Activated naive CD4-positive, alpha-beta T cell treated with anti-CD3 and anti-CD28 coated beads, Interleukin-2, amount 50 U/mL, for 24 hours (primary cell): ENCODE results near the gene TNFRSF12A.

Source experiments
- H3K27ac Mint-ChIP-seq: one replicate; pipeline ENCODE4 v1.8.0; 2021; ENCODE audit warnings: mild to moderate bottlenecking, mixed read lengths
- H3K27me3 Mint-ChIP-seq: one replicate; pipeline ENCODE4 v1.8.0; 2021; ENCODE audit warnings: mixed read lengths
- H3K36me3 Mint-ChIP-seq: one replicate; pipeline ENCODE4 v1.8.0; 2021; ENCODE audit warnings: mixed read lengths
- H3K4me1 Mint-ChIP-seq: one replicate; pipeline ENCODE4 v1.8.0; 2021; ENCODE audit warnings: mixed read lengths
- H3K4me3 Mint-ChIP-seq: one replicate; pipeline ENCODE4 v1.8.0; 2021; ENCODE audit warnings: mild to moderate bottlenecking, mixed read lengths
- H3K9me3 Mint-ChIP-seq: one replicate; pipeline ENCODE4 v1.8.0; 2021; ENCODE audit warnings: mixed read lengths

Gene TNFRSF12A

DNA sequence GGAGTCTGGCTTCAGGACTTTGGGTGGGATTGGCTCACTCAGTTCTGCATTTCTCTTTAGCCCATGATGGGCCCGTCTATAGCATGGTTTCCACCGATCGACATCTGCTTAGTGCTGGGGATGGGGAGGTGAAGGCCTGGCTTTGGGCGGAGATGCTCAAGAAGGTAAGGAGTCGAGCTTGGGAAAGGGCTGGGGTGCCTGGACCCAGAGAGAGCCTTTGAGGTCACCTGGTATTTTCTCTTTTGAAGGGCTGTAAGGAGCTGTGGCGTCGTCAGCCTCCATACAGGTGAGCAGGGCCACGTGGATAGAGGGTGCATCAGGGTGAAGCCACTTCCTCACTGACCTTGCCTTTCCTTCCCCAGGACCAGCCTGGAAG, 5.8 kb downstream of the TNFRSF12A start:
- H3K4me3 Mint-ChIP-seq = no peak overlapping the region

DNA sequence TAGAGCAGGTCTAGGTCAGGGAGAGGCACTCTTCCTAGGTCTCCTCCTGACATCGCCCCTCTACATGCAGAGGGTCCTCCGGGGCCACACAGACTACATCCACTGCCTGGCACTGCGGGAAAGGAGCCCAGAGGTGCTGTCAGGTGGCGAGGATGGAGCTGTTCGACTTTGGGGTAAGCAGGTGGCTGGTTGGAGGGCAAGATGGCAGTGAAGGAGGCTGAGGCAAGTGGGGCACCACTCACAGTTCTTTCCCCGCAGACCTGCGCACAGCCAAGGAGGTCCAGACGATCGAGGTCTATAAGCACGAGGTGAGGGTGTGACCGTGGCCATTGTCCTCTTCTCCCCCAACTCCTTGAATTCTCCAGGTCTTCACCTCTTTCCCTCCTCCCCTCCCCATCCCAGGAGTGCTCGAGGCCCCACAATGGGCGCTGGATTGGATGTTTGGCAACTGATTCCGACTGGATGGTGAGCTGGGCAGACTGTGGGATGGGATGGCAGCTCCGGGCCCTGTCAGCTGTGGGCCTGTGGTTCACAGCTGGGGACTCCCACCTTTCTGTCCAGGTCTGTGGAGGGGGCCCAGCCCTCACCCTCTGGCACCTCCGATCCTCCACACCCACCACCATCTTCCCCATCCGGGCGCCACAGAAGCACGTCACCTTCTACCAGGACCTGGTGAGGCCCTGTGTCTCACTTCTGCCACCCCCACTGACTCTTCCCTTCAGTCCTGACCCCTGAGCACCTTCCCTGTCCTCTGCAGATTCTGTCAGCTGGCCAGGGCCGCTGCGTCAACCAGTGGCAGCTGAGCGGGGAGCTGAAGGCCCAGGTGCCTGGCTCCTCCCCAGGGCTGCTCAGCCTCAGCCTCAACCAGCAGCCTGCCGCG, 6.7 kb downstream of the TNFRSF12A start:
- Mint-ChIP-seq H3K4me3 (no peak overlapping the region), H3K27me3 (peaks cover 12% of the 10 kb centered on the region), H3K9me3 (no peaks in the 10 kb centered on the region), H3K27ac (no peak overlapping the region), H3K36me3 (peaks cover 3% of the 10 kb centered on the region), H3K4me1 (peaks cover 40% of the 10 kb centered on the region)

More for the DNA sequence above, 5.8 kb downstream of the TNFRSF12A start:
- peaks cover 3% of the 10 kb centered on the region for H3K36me3 Mint-ChIP-seq
- H3K9me3 Mint-ChIP-seq = no peaks in the 10 kb centered on the region
- H3K27me3 Mint-ChIP-seq = peaks cover 9% of the 10 kb centered on the region
- no peak overlapping the region for H3K27ac Mint-ChIP-seq
- peaks cover 48% of the 10 kb centered on the region for H3K4me1 Mint-ChIP-seq

DNA sequence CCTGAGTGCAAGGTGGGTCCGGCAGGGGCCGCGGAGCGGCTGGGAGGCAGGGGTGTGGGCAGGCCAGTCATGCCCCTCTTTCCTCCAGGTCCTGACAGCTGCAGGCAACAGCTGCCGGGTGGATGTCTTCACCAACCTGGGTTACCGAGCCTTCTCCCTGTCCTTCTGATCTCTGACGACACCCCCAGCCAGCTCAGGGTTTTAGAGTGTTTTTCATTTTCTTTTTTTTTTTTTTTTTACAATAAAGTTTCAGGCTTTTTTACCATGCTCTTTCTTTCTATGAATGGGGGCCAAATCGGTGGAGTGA, 7.3 kb downstream of the TNFRSF12A start:
- Mint-ChIP-seq H3K4me3 (no peak overlapping the region), H3K36me3 (peaks cover 3% of the 10 kb centered on the region), H3K9me3 (no peaks in the 10 kb centered on the region), H3K27ac (no peak overlapping the region), H3K27me3 (peaks cover 15% of the 10 kb centered on the region), H3K4me1 (peaks cover 34% of the 10 kb centered on the region)

DNA sequence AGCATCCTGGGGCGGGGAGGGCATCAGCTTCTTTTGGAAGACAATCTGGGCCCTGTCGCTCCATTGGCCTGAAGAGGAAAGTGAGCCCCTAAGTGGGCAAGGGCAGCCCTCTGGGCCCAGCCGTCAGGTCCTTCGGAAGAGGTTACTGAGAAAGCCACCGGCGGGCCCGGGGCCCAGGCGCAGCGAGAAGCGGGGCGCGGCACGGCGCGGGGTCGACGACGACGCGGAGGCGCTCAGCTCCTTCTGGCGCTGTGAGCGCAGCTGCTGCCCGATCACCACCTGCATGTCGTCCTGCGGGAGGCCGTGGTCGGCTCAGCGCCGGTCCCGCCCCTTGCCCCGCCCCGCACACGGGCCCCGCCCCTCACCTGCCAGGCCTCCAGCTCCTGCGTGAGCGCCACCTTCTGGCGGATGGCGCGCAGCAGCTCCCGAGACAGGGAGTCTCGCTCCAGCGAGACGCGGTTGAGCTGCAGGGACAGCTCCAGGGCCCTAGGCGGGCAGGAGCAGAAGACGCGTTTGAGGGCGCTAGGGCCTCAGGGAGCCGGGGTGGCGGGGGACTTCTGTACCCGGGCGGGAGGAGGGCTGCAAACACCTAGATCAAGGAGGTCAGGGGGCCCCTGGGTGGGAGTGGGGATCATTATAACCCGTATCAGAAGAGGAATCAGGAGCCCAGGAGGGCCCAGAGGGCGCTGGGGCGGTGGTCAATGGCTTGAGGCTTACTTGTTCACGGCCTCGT, 8.0 kb downstream of the TNFRSF12A start:
- Mint-ChIP-seq H3K27me3 (peaks cover 21% of the 10 kb centered on the region), H3K4me3 (peak overlapping the region; percentile 65), H3K4me1 (peaks cover 27% of the 10 kb centered on the region), H3K36me3 (peaks cover 3% of the 10 kb centered on the region), H3K9me3 (no peaks in the 10 kb centered on the region), H3K27ac (no peak overlapping the region)

DNA sequence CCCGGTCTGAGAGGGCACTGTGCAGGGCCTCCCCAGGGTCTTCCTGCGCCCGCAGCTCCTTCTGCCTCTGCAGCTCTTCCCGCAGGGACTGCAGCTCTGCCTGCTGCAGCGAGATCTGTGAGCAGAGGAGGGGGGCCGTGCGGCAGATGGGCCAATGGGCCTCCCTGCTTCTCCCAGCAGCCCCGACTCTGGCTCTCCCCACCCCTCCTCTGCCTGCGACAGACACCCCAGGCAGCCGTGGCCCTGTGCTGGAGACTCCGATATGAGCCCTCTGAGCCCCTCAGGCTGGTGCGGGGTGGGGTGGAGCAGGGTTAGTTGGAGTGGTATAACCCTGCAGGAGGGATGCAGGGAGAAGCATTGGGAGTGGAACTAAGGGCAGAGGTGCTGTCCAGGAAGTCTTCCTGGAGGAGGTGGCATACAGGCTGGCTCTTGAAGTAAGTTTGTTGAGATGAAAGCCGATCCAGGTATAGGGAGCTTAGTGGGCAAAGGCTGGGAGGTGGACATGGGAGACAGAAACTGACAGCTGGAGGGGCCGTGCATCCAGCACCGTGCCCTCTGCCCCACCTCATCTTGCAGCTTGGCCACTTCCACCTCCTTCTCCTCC, 8.7 kb downstream of the TNFRSF12A start:
- H3K27me3 Mint-ChIP-seq = peaks cover 26% of the 10 kb centered on the region
- H3K36me3 Mint-ChIP-seq = peaks cover 3% of the 10 kb centered on the region
- no peaks in the 10 kb centered on the region for H3K9me3 Mint-ChIP-seq
- peak overlapping the region; percentile 46 for H3K27ac Mint-ChIP-seq
- peaks cover 24% of the 10 kb centered on the region for H3K4me1 Mint-ChIP-seq
- peak overlapping the region; percentile 58 for H3K4me3 Mint-ChIP-seq

DNA sequence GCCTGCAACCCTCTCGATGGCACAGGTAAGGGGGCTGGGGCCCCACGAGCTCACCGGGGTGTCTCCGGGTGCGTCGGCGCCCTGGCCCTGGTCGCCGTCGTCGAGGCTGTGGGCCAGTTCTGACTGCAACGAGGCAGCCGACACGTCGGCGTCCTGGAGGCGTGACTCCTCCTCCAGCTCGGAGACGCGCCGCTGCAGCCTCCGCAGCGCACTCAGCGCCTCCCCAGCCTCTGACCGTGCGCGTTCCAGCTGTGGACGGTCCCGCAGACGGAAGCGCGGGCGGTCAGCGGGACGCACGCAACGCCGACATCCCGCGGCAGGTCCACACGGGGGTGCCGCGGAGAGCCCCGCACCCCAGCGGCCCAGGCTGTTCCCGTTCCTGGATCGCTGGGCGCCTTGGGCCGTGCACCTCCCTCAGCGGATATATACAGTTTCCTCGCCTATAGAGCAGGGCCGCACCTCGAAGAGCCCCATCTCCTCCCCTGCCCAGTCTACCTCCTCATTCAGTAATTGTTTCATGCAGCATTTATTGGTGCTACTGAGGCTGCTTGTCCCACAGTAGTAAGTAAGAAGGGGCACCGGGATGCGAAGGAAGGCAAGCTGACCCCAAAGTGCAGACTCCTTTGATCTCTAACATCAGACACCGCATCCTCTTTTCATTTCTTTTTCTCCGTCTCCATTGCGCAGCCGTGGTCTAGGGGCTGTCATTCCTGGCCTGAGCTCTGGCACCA, 9.5 kb downstream of the TNFRSF12A start:
- peaks cover 2% of the 10 kb centered on the region for H3K36me3 Mint-ChIP-seq
- H3K4me3 Mint-ChIP-seq = peak overlapping the region; percentile 58
- peaks cover 30% of the 10 kb centered on the region for H3K27me3 Mint-ChIP-seq
- H3K27ac Mint-ChIP-seq = no peak overlapping the region
- peaks cover 18% of the 10 kb centered on the region for H3K4me1 Mint-ChIP-seq
- no peaks in the 10 kb centered on the region for H3K9me3 Mint-ChIP-seq

DNA sequence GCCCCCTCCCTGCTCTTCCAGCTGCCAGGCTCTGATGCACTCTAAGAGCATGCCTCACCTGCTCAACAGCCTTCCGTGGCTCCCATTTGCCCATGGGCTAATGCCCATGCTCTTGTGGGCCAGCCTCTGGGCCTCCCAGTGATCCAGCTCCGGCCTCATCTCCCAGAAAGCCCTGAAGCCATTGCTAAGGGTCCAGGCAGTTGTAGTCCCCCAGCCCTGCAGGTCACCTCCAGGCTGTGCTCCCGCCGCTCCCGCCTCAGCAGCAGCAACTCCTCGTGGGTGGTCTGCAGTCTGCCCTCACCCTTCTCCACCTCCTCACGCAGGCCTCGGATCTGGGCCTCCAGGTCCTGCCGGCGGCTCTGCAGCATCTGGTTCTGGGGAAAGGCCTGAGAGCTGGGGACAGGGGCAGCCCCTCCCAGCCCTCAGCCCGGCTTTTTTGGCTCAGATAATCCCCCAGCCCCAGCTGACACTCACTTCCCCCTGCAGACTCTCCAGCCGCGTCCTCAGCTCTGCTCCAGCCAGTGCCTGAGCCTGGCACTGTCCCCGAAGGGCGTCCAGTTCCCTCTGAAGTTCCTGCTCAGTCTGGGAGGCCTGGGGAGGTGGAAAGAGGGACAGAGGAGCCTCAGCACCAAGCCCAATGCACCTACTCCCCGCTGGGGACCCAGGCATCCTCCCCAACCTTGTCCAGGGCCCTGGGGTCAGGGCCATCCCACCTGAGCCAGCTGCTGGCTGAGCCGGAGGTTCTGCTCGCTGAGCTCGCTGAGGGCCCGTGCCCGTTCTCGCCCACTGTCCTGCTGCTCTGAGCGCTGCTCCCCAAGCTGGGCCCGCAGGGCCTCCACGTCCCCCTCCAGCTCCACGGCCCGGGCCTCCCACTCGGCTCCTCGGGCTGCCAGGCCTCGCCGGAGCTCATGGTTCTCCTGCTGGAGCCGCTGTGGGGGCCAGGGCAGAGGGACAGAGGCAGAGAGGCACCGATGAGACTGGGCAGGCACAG, 10.3 kb downstream of the TNFRSF12A start:
- peaks cover 13% of the 10 kb centered on the region for H3K4me1 Mint-ChIP-seq
- H3K9me3 Mint-ChIP-seq = no peaks in the 10 kb centered on the region
- no peak overlapping the region for H3K27ac Mint-ChIP-seq
- H3K36me3 Mint-ChIP-seq = peaks cover 2% of the 10 kb centered on the region
- H3K4me3 Mint-ChIP-seq = peak overlapping the region; percentile 53
- H3K27me3 Mint-ChIP-seq = peaks cover 34% of the 10 kb centered on the region

DNA sequence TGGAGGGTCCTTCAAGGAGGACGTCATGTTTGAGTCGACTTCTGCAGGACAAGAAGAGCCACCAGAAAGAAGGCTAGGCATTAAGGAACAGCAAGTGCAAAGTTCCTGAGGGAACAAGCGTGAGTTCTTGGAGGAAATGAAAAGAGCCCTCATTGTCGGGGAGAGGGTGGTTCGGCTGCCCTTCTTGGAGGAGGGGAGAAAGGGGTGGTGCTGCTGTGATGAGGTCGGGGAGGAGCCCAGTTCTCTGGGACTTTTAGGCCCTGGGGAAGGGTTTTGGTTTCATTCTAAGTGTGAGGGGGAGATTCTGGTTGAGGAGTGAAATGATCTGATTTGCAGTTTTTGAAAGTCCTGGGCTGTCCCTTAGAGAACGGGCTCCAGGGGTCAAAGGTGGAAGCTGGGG, 12.5 kb downstream of the TNFRSF12A start:
- Mint-ChIP-seq H3K9me3 (no peaks in the 10 kb centered on the region), H3K27ac (no peak overlapping the region), H3K36me3 (peaks cover 2% of the 10 kb centered on the region), H3K4me3 (no peak overlapping the region), H3K27me3 (peaks cover 44% of the 10 kb centered on the region), H3K4me1 (peaks cover 21% of the 10 kb centered on the region)

DNA sequence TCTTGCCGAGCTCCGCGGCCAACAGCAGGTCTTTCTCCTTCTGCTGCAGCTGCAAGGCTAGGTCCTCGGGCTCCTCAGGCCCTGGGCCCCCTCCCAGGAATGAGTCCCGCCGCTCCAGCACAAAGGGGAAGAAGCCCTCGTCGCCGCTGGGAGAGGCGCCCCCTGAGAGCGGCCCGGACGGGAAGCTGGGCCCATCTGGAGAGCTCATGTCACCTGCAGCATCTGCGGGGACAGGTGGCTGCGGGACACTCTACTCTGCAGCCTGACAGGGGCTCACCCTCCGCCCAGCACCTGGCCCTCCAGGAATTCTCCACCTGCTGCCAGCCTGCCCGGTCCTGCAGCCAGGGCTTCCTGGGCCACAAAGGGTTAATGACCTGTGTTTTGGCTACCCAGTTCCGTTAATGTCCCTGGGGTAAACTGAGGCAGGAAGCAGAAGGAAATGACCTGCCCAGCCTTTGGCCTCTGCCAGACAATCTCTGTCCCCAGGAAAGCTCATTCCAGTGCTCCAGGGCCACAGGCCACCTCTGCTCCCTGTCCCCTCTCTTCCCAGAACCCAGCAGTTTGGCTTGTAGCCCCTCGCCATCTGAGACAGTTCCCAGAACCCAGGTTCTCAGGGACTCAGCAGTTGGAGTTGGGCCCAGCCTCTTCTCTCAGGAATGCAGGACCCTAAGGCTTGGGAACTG, 15.3 kb downstream of the TNFRSF12A start:
- Mint-ChIP-seq H3K4me1 (peaks cover 8% of the 10 kb centered on the region), H3K27me3 (peaks cover 54% of the 10 kb centered on the region)

DNA sequence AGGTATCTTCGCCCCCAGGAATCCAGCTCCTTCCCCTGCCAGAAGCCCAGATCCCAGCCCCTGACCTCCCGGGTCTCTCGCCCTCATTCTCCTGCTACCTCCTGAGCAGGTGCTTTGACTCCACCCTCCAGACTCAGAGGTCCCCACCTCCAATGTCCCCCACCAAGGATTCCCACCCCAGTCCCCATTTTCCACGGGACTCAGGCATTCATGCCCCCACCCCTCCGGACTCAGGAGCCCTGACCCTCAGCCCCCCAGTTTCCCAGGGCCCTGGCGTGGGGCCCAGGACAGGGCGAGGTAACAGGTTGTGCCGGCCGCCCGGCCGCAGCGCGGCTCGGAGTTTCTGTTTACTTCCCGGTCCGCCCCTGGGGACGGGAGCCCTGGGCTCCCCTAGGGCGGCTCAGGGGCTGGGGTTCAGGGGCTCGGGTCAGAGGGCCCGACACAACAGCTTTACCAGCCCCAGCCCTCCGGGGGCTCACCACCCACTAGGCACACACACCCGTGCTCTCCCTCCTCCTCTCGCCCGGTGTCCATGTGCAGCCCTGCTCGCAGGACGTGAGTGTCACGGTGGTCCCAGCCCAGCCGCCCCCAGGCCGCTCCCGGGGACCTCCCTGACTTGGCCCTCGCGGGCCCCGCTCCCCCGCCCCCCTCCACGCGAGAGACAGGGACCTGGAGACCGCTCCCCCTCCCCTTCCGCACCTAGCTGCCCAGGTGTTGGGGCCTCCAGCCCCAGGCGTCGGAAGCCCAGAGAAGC, 16.0 kb downstream of the TNFRSF12A start:
- no peak overlapping the region for H3K4me3 Mint-ChIP-seq
- H3K4me1 Mint-ChIP-seq = peaks cover 8% of the 10 kb centered on the region
- H3K36me3 Mint-ChIP-seq = peaks cover 2% of the 10 kb centered on the region
- H3K9me3 Mint-ChIP-seq = no peaks in the 10 kb centered on the region
- peaks cover 53% of the 10 kb centered on the region for H3K27me3 Mint-ChIP-seq
- no peak overlapping the region for H3K27ac Mint-ChIP-seq

More for the DNA sequence above, 15.3 kb downstream of the TNFRSF12A start:
- H3K4me3 Mint-ChIP-seq = no peak overlapping the region
- H3K36me3 Mint-ChIP-seq = peaks cover 2% of the 10 kb centered on the region
- no peak overlapping the region for H3K27ac Mint-ChIP-seq
- no peaks in the 10 kb centered on the region for H3K9me3 Mint-ChIP-seq

DNA sequence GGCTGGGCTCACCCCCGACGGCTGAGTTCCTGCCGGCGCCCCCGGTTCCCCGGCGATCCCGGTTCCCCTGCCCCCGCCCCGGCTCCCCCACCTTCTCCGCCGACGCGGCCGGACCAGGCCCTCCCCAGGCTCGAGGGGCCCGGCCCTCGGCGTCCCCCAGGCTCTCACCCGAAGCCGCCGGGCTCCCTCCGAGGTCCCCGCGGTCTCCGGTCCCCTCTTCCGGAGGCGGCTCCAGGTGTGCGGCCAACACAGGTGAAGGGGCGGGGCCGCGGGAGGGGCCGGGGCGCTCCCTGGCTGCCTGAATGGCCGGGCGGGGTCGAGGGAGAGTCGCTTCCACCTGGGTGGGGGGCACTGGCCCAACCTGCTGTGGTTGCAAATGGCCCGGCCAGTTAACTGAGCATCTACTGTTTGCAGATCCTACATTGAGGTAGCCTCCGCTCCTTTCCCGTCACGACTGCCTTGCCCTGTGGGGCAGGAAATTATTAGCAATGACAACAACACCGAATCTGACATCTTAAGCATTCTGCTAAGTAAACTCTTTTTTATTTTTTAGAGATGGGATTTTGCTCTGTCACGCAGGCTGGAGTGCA, 16.7 kb downstream of the TNFRSF12A start, which contains the start of gene BICDL2:
BICDL2 (minus strand) TSS at position 219 of the 590 bp plus-strand sequence. CDS start 1,448 bp downstream, outside the sequence.
- Mint-ChIP-seq H3K27me3 (peaks cover 53% of the 10 kb centered on the region), H3K4me3 (peak within 1 kb of the TSS; percentile 52), H3K27ac (peak within 1 kb of the TSS; percentile 65), H3K9me3 (no peaks in the 10 kb centered on the region), H3K36me3 (peaks cover 2% of the 10 kb centered on the region), H3K4me1 (peaks cover 8% of the 10 kb centered on the region)

DNA sequence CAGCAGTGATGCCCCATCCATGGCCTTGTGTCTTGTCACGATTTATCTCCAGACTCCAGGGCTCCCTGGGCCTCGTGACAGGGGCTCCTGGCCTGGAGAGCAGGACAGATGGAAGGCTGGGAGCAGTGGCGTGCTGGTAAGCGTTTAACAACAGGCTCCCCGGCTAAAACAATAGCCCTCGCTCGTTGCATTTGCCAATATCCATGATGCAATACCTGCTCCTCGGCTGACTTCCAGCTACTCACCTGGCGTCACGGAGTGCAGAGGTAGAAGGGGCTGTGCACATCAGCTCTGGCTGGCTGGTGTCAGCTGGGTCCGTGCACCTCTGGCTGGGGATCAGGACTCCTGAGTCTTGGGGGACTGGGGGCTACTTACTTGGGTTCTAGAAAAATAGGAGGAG, 18.1 kb downstream of the TNFRSF12A start:
- no peak overlapping the region for H3K4me3 Mint-ChIP-seq
- peak overlapping the region; percentile 30 for H3K27ac Mint-ChIP-seq
- peaks cover 46% of the 10 kb centered on the region for H3K27me3 Mint-ChIP-seq
- peaks cover 2% of the 10 kb centered on the region for H3K36me3 Mint-ChIP-seq
- H3K4me1 Mint-ChIP-seq = peaks cover 8% of the 10 kb centered on the region
- H3K9me3 Mint-ChIP-seq = no peaks in the 10 kb centered on the region

DNA sequence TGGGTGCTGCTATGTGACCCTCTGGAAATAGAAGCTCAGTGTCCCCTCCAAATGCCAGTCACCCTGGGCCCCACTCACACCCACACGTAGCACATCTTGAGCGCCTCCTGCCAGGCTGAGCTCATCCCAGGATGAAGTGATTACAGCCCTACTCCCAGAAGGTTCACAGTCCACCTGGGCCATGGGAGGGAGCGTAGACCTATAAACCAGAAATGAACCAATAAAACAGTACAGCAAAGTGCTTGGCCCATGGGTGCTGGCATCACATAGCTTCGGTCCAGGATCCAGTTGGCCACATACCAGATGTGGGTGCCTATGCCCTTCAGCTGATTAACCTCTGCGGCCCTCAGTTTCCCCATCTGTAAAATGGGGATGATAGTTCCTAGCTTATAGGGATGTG, 18.7 kb downstream of the TNFRSF12A start:
- Mint-ChIP-seq H3K4me1 (peaks cover 8% of the 10 kb centered on the region), H3K27ac (no peak overlapping the region), H3K27me3 (peaks cover 47% of the 10 kb centered on the region), H3K36me3 (peaks cover 2% of the 10 kb centered on the region), H3K9me3 (no peaks in the 10 kb centered on the region), H3K4me3 (no peak overlapping the region)
